ENCODE data around the gene GPR146. TPM values are rescaled to one million over a fixed set of nuclear protein-coding genes. Genes with fewer than 3 reads are reported as not detected.

Gene GPR146
- total RNA-seq, 4 donors from 2014 or later, result 12.5 to 30.8 (median 25.5) TPM

DNA sequence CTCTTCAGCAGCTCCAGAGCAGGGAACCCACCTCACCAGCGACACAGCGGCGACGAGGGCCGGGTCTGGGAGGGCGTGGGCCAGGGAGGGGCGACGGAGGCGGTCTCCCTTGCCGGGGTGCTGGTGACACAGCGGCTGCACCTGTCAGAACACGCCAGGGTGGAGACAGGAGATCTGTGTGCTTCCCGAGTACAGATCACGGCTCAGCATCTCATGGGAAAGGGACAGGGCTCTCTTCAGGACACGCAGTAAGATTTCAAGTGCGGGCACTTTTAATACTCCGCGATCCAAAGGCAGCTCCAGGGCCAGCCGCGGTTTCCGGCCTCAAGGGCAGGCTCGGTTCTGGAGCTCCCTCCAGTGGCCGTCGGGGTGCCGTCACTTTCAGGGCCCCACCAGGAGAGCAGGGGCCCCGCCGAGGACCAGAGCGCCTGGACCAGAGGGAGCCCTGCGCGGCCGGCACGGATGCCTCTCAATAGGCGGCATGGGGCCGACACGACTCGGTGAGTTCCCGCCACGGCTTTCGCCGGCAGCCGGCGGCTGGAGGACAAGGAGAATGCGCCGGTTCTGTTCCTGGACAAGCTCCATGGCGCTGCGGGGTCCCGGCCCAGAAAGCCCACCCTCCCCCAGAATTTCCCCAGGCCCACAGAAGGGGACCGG, 21.4 kb downstream of the GPR146 start:
- peak overlapping the region; percentile 28 to 45 (median 38) for H3K4me3 ChIP-seq
- 21% methylated on average over 18 of the region's 48 CpGs for WGBS
- no peak overlapping the region for H3K27ac ChIP-seq (replicated peaks in 1 of 4)
- peaks cover 13 to 30% (median 25%) of the 10 kb centered on the region in 4 donors for H3K4me1 ChIP-seq
- no peaks in the 10 kb centered on the region for H3K36me3 ChIP-seq
- DNase-seq (ENCODE audit: extremely low spot score), result peak; percentile 96
- H3K27me3 ChIP-seq, result no peaks in the 10 kb centered on the region
- intact Hi-C loops (cut with DNase I), result loop anchor here (1.0 kb wide), 1 partner anchor 72 kb away; no protein-coding TSS in a partner anchor
- no peaks in the 10 kb centered on the region for H3K9me3 ChIP-seq
- TF ChIP-seq POLR2AphosphoS5 (IDR thresholded peaks at IDR 0.05), result peak; percentile 8 to 56
- TF ChIP-seq, protein P1, sequence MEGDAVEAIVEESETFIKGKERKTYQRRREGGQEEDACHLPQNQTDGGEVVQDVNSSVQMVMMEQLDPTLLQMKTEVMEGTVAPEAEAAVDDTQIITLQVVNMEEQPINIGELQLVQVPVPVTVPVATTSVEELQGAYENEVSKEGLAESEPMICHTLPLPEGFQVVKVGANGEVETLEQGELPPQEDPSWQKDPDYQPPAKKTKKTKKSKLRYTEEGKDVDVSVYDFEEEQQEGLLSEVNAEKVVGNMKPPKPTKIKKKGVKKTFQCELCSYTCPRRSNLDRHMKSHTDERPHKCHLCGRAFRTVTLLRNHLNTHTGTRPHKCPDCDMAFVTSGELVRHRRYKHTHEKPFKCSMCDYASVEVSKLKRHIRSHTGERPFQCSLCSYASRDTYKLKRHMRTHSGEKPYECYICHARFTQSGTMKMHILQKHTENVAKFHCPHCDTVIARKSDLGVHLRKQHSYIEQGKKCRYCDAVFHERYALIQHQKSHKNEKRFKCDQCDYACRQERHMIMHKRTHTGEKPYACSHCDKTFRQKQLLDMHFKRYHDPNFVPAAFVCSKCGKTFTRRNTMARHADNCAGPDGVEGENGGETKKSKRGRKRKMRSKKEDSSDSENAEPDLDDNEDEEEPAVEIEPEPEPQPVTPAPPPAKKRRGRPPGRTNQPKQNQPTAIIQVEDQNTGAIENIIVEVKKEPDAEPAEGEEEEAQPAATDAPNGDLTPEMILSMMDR (IDR thresholded peaks at IDR 0.05), result peak in 2 of 3 experiments; percentile 94 to 97
- TF ChIP-seq EP300 (IDR thresholded peaks at IDR 0.05), result no peak
- no peak for TF ChIP-seq POLR2A (IDR thresholded peaks at IDR 0.05; ENCODE audit: low read depth)

- intact Hi-C loops (cut with DNase I), result no loop called here
- Histone ChIP-seq H3K9me3 (no peaks in the 10 kb centered on the region), H3K4me1 (peaks cover 11 to 25% (median 20%) of the 10 kb centered on the region in 4 donors), H3K4me3 (peak overlapping the region in 1 of 4 donors; percentile 37), H3K36me3 (no peaks in the 10 kb centered on the region), H3K27ac (replicated peaks in 1 of 4) (no peak overlapping the region), H3K27me3 (no peaks in the 10 kb centered on the region)
- no peak for DNase-seq (ENCODE audit: extremely low spot score)
- TF ChIP-seq, protein P1 (IDR thresholded peaks at IDR 0.05), result no peak
- TF ChIP-seq EP300 (IDR thresholded peaks at IDR 0.05) (no peak), POLR2A (IDR thresholded peaks at IDR 0.05; ENCODE audit: low read depth) (no peak), POLR2AphosphoS5 (IDR thresholded peaks at IDR 0.05) (no peak)
- 61% methylated on average over 17 of the region's 21 CpGs for WGBS
These were observed 21.9 kb downstream of the GPR146 start for GRCh38 chr7:1066242-1066588.

DNA sequence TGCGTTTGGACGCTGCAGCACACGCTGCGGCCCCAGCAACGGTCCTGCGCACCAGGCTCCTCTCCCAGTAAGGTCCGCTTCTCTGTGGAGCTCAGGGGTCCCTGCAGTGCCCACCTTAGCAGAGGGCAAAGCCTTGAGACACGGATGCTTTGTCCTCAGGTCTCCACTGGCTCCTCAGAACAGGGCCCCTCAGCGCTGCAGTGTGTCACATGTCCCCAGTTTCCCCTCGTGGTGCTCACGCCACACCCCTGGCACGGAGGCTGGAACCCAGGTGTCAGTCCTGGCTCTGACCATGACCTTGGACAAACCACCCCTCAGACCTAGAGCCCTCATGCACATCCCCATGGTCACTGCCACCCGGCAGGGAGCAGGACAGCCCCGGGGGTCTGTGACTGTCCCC, 23.7 kb downstream of the GPR146 start:
- 95% methylated on average over 3 of the region's 14 CpGs for WGBS
- no peaks in the 10 kb centered on the region for H3K36me3 ChIP-seq
- no peaks in the 10 kb centered on the region for H3K9me3 ChIP-seq
- intact Hi-C loops (cut with DNase I), result no loop called here
- TF ChIP-seq EP300 (IDR thresholded peaks at IDR 0.05), result no peak
- TF ChIP-seq, protein P1 (IDR thresholded peaks at IDR 0.05), result no peak
- TF ChIP-seq POLR2A (IDR thresholded peaks at IDR 0.05; ENCODE audit: low read depth), result no peak
- TF ChIP-seq POLR2AphosphoS5 (IDR thresholded peaks at IDR 0.05), result no peak
- H3K4me3 ChIP-seq, result no peak overlapping the region
- DNase-seq (ENCODE audit: extremely low spot score), result no peak
- H3K27ac ChIP-seq (replicated peaks in 1 of 4), result no peak overlapping the region
- no peaks in the 10 kb centered on the region for H3K27me3 ChIP-seq
- peaks cover 11 to 27% (median 21%) of the 10 kb centered on the region in 4 donors for H3K4me1 ChIP-seq

GRCh38 chr7:1068619-1069018, 24.3 kb downstream of the GPR146 start:
- H3K36me3 ChIP-seq, result no peaks in the 10 kb centered on the region
- H3K9me3 ChIP-seq, result no peaks in the 10 kb centered on the region
- H3K27ac ChIP-seq (replicated peaks in 1 of 4), result no peak overlapping the region
- H3K4me1 ChIP-seq, result peaks cover 11 to 31% (median 25%) of the 10 kb centered on the region in 4 donors
- intact Hi-C loops (cut with DNase I), result no loop called here
- WGBS, result 84% methylated on average over 10 of the region's 11 CpGs
- H3K27me3 ChIP-seq, result no peaks in the 10 kb centered on the region
- H3K4me3 ChIP-seq, result no peak overlapping the region
- TF ChIP-seq POLR2AphosphoS5 (IDR thresholded peaks at IDR 0.05), result no peak
- TF ChIP-seq, protein P1 (IDR thresholded peaks at IDR 0.05), result no peak
- no peak for TF ChIP-seq POLR2A (IDR thresholded peaks at IDR 0.05; ENCODE audit: low read depth)
- no peak for TF ChIP-seq EP300 (IDR thresholded peaks at IDR 0.05)
- DNase-seq (ENCODE audit: extremely low spot score), result no peak

Data from esophagus muscularis mucosa (tissue), 4 donors.